Measurements from ENCODE around the gene CACNG4. TPM values are rescaled to one million over a fixed set of nuclear protein-coding genes. Genes with fewer than 3 reads are reported as not detected.

Gene CACNG4
- total RNA-seq, 1 experiment from 2014 or later, result 46.3 TPM

GRCh38 chr17:67008101-67008500 lies 43.6 kb downstream of the CACNG4 start:
- Histone ChIP-seq H3K27ac (no peak overlapping the region), H4K20me1 (ENCODE audit: insufficient read depth) (0 out of 2 replicates have a peak, but pooled peaks cover 4% of the 10 kb centered on the region), H3K27me3 (ENCODE audit: insufficient read depth, low read depth) (no peaks in the 10 kb centered on the region), H2AFZ (no peak overlapping the region), H3K79me2 (ENCODE audit: low read depth) (no peaks in the 10 kb centered on the region), H3K4me2 (no peak overlapping the region), H3F3A (ENCODE audit: insufficient read depth, low read depth) (no peaks in the 10 kb centered on the region), H3K4me3 (no peak overlapping the region), H3K9me2 (ENCODE audit: insufficient read depth) (no peaks in the 10 kb centered on the region), H3K36me3 (ENCODE audit: low read depth) (no peaks in the 10 kb centered on the region), H3K9me3 (ENCODE audit: insufficient read depth, low read depth) (no peaks in the 10 kb centered on the region), H3K4me1 (replicated peaks; ENCODE audit: insufficient read depth) (no peaks in the 10 kb centered on the region)
- CTCF ChIA-PET, result no interaction called here
- no peak for DNase-seq
- TF ChIP-seq EZH2 (IDR thresholded peaks at IDR 0.05; ENCODE audit: low read depth), result no peak
- TF ChIP-seq CTCF (conservative IDR thresholded peaks at IDR 0.05), result no peak
- BruUV-seq (replicated peaks), result no TSS peak
- POLR2A ChIA-PET (ENCODE audit: unreplicated experiment), result no interaction called here
- intact Hi-C loops (cut with micrococcal nuclease; ENCODE audit: unreplicated experiment), result no loop called here

GRCh38 chr17:67011527-67012175 lies 47.1 kb downstream of the CACNG4 start:
- Histone ChIP-seq H3K27ac (no peak overlapping the region), H3K4me3 (no peak overlapping the region), H3K79me2 (ENCODE audit: low read depth) (no peaks in the 10 kb centered on the region), H3K36me3 (ENCODE audit: low read depth) (no peaks in the 10 kb centered on the region), H3K9me3 (ENCODE audit: insufficient read depth, low read depth) (no peaks in the 10 kb centered on the region), H3K4me1 (replicated peaks; ENCODE audit: insufficient read depth) (no peaks in the 10 kb centered on the region), H2AFZ (no peak overlapping the region), H3K4me2 (no peak overlapping the region), H3K27me3 (ENCODE audit: insufficient read depth, low read depth) (no peaks in the 10 kb centered on the region), H3F3A (ENCODE audit: insufficient read depth, low read depth) (no peaks in the 10 kb centered on the region), H4K20me1 (ENCODE audit: insufficient read depth) (no peaks in the 10 kb centered on the region), H3K9me2 (ENCODE audit: insufficient read depth) (no peaks in the 10 kb centered on the region)
- ChIA-PET CTCF (no interaction called here), POLR2A (ENCODE audit: unreplicated experiment) (no interaction called here)
- no peak for DNase-seq
- BruUV-seq (replicated peaks), result no TSS peak
- intact Hi-C loops (cut with micrococcal nuclease; ENCODE audit: unreplicated experiment), result no loop called here
- TF ChIP-seq EZH2 (IDR thresholded peaks at IDR 0.05; ENCODE audit: low read depth), result no peak
- TF ChIP-seq CTCF (conservative IDR thresholded peaks at IDR 0.05), result no peak

- intact Hi-C loops (cut with micrococcal nuclease; ENCODE audit: unreplicated experiment), result no loop called here
Measured at GRCh38 chr17:67013891-67014290, 49.4 kb downstream of the CACNG4 start.

More at GRCh38 chr17:67013891-67014290, 49.4 kb downstream of the CACNG4 start:
- H3K79me2 ChIP-seq (ENCODE audit: low read depth), result no peaks in the 10 kb centered on the region
- ChIA-PET CTCF (no interaction called here), POLR2A (ENCODE audit: unreplicated experiment) (no interaction called here)
- BruUV-seq (replicated peaks), result no TSS peak
- no peaks in the 10 kb centered on the region for H3K27me3 ChIP-seq (ENCODE audit: insufficient read depth, low read depth)
- H4K20me1 ChIP-seq (ENCODE audit: insufficient read depth), result no peaks in the 10 kb centered on the region
- no peaks in the 10 kb centered on the region; the same call in 1 of the 2 replicates for H3F3A ChIP-seq (ENCODE audit: insufficient read depth, low read depth)
- H3K9me3 ChIP-seq (ENCODE audit: insufficient read depth, low read depth), result no peaks in the 10 kb centered on the region
- H3K36me3 ChIP-seq (ENCODE audit: low read depth), result no peaks in the 10 kb centered on the region
- H3K9me2 ChIP-seq (ENCODE audit: insufficient read depth), result no peaks in the 10 kb centered on the region
- H3K4me1 ChIP-seq (replicated peaks; ENCODE audit: insufficient read depth), result no peaks in the 10 kb centered on the region
- no peak for DNase-seq
- H3K4me3 ChIP-seq, result no peak overlapping the region
- H2AFZ ChIP-seq, result no peak overlapping the region
- TF ChIP-seq EZH2 (IDR thresholded peaks at IDR 0.05; ENCODE audit: low read depth) (no peak), CTCF (conservative IDR thresholded peaks at IDR 0.05) (no peak)
- H3K27ac ChIP-seq, result no peak overlapping the region
- no peak overlapping the region for H3K4me2 ChIP-seq

Data from PC-9 (cell line).